GM23338 (cell line): ENCODE data around the gene ZEB1. TPM values are rescaled to one million over a fixed set of nuclear protein-coding genes. Genes with fewer than 3 reads are reported as not detected.

ENCODE experiments used
- ATAC-seq: fragments of 200-7000 bp; cut with Tn5 transposase; 3 replicates; pipeline ENCODE4 v1.9.1; 2020
- DNase-seq: peaks from one replicate; pipeline ENCODE4 v3.0.0-alpha.2; 2015; ENCODE audit warnings: low spot score
- H2AFZ ChIP-seq: fragments of 200-600 bp; sonication (generic); 2 replicates; pipeline ENCODE4 v1.8.0; 2016; ENCODE audit warnings: antibody characterized with exemption, mild to moderate bottlenecking, moderate library complexity
- H3F3A ChIP-seq: fragments of 200-600 bp; sonication (generic); replicated peaks from 2 replicates; pipeline ENCODE4 v1.8.0; 2017; ENCODE audit warnings: antibody characterized with exemption, mixed run types, low read depth
- H3K27ac ChIP-seq: fragments of 200-600 bp; sonication (generic); 2 replicates; pipeline ENCODE4 v1.6.1; 2016; ENCODE audit warnings: low read depth
- H3K27me3 ChIP-seq: fragments of 200-600 bp; sonication (generic); 2 replicates; pipeline ENCODE4 v1.8.0; 2016; ENCODE audit warnings: mild to moderate bottlenecking, mixed run types, moderate library complexity; ENCODE audit not compliant: insufficient read depth
- H3K36me3 ChIP-seq: fragments of 200-600 bp; sonication (generic); 2 replicates; pipeline ENCODE4 v1.8.0; 2016; ENCODE audit warnings: mild to moderate bottlenecking; ENCODE audit not compliant: insufficient read depth
- H3K4me1 ChIP-seq: fragments of 200-600 bp; sonication (generic); 2 replicates; pipeline ENCODE4 v1.8.0; 2016; ENCODE audit warnings: mild to moderate bottlenecking, moderate library complexity; ENCODE audit not compliant: insufficient read depth
- H3K4me2 ChIP-seq: fragments of 200-600 bp; sonication (generic); 2 replicates; pipeline ENCODE4 v1.7.1; 2017; ENCODE audit warnings: mixed run types
- H3K4me3 ChIP-seq: fragments of 200-600 bp; sonication (generic); 2 replicates; pipeline ENCODE4 v1.6.1; 2016; ENCODE audit warnings: mixed run types
- H3K79me2 ChIP-seq: fragments of 200-600 bp; sonication (generic); replicated peaks from 2 replicates; pipeline ENCODE4 v1.8.0; 2017; ENCODE audit warnings: mild to moderate bottlenecking; ENCODE audit not compliant: insufficient read depth
- H3K9me2 ChIP-seq: fragments of 200-600 bp; sonication (generic); 2 replicates; pipeline ENCODE4 v1.8.0; 2017; ENCODE audit not compliant: insufficient read depth
- H4K20me1 ChIP-seq: fragments of 200-600 bp; sonication (generic); replicated peaks from 2 replicates; pipeline ENCODE4 v1.8.0; 2017; ENCODE audit warnings: mild to moderate bottlenecking; ENCODE audit not compliant: insufficient read depth
- H3K27ac Mint-ChIP-seq: 2 replicates; pipeline ENCODE4 v1.8.0; 2020; ENCODE audit warnings: inconsistent platforms, mild to moderate bottlenecking, moderate library complexity, mixed read lengths
- H3K27me3 Mint-ChIP-seq: 3 replicates; pipeline ENCODE4 v1.8.0; 2022; ENCODE audit warnings: low read depth, mild to moderate bottlenecking, moderate library complexity, mixed read lengths, inconsistent platforms; ENCODE audit not compliant: insufficient read depth, poor library complexity
- H3K36me3 Mint-ChIP-seq: 3 replicates; pipeline ENCODE4 v1.8.0; 2021; ENCODE audit warnings: low read depth, mild to moderate bottlenecking, inconsistent platforms, moderate library complexity, mixed read lengths
- H3K4me1 Mint-ChIP-seq: 3 replicates; pipeline ENCODE4 v1.8.0; 2020; ENCODE audit warnings: mild to moderate bottlenecking, inconsistent platforms, mixed read lengths
- H3K4me3 Mint-ChIP-seq: 3 replicates; pipeline ENCODE4 v1.8.0; 2021; ENCODE audit warnings: moderate library complexity, mild to moderate bottlenecking, inconsistent platforms, mixed read lengths
- H3K9me3 Mint-ChIP-seq: 3 replicates; pipeline ENCODE4 v1.8.0; 2020; ENCODE audit warnings: moderate library complexity, mild to moderate bottlenecking, inconsistent platforms, mixed read lengths
- CREB1 ChIP-seq: fragments of 250-450 bp; sonication (Bioruptor Pico); IDR thresholded peaks from 2 replicates; pipeline ENCODE4 v1.5.0; 2020; ENCODE audit warnings: low read depth, mild to moderate bottlenecking, moderate library complexity
- CTCF ChIP-seq, 2 experiments: fragments of 200-600 bp in 1 of 2; sonication (generic) in 1 of 2; conservative IDR thresholded peaks; 2 replicates each; pipeline versions ENCODE4 v1.5.1 to v1.6.1; 2016 to 2017; ENCODE audit warnings: antibody characterized with exemption in 2 of 2, low read depth in 2 of 2, mild to moderate bottlenecking in 2 of 2, moderate library complexity in 1 of 2
- EZH2 ChIP-seq: fragments of 200-600 bp; sonication (generic); IDR thresholded peaks from one replicate; pipeline ENCODE4 v1.8.0; 2017; ENCODE audit warnings: antibody characterized with exemption, mild to moderate bottlenecking, low read depth; ENCODE audit not compliant: unreplicated experiment
- EZH2phosphoT487 ChIP-seq: fragments of 200-600 bp; sonication (generic); IDR thresholded peaks from one replicate; pipeline ENCODE4 v1.8.1; 2018; ENCODE audit warnings: antibody characterized with exemption; ENCODE audit not compliant: unreplicated experiment
- JUNB ChIP-seq: IDR thresholded peaks from one replicate; pipeline ENCODE4 v1.6.1; 2016; ENCODE audit warnings: antibody characterized with exemption; ENCODE audit not compliant: unreplicated experiment
- NANOG ChIP-seq: IDR thresholded peaks from 2 replicates; pipeline ENCODE4 v1.6.1; 2016; ENCODE audit warnings: antibody characterized with exemption, borderline replicate concordance
- POLR2AphosphoS5 ChIP-seq: IDR thresholded peaks from 2 replicates; pipeline ENCODE4 v1.6.1; 2016; ENCODE audit warnings: antibody characterized with exemption, low read depth
- REST ChIP-seq: IDR thresholded peaks from one replicate; pipeline ENCODE4 v1.6.1; 2018; ENCODE audit warnings: antibody characterized with exemption; ENCODE audit not compliant: unreplicated experiment
- STAT1 ChIP-seq: IDR thresholded peaks from one replicate; pipeline ENCODE4 v1.6.1; 2016; ENCODE audit warnings: antibody characterized with exemption; ENCODE audit not compliant: unreplicated experiment
- ZNF114 ChIP-seq: fragments of 250-450 bp; sonication (Bioruptor Pico); IDR thresholded peaks from 2 replicates; pipeline ENCODE4 v1.5.0; 2020; ENCODE audit warnings: mild to moderate bottlenecking, moderate library complexity
- ZNF331 ChIP-seq: fragments of 250-450 bp; sonication (Bioruptor Pico); IDR thresholded peaks from 2 replicates; pipeline ENCODE4 v1.5.0; 2020; ENCODE audit warnings: low read depth, mild to moderate bottlenecking, moderate library complexity
- polyA plus RNA-seq: library from polyadenylated mRNA; unstranded; fragments of >200 nt; fragmentation: Nextera tagmentation; extraction: Ambion mirVana; gene quantifications from 2 replicates; pipeline ENCODE4 v1.2.1, GENCODE V29; 2016
- total RNA-seq: library from RNA; depleted of rRNA; stranded (reverse); fragments of >200 nt; shearing (Covaris generic); gene quantifications from 2 replicates; pipeline ENCODE4 v1.2.3, GENCODE V29; 2014
- TF ChIP-seq, protein P1 (sequence below): IDR thresholded peaks from 2 replicates; pipeline ENCODE4 v1.6.1; 2016; ENCODE audit warnings: antibody characterized with exemption
- TF ChIP-seq, protein P2 (sequence below): fragments of 250-450 bp; sonication (Bioruptor Pico); IDR thresholded peaks from 2 replicates; pipeline ENCODE4 v1.5.0; 2020; ENCODE audit warnings: mild to moderate bottlenecking, moderate library complexity

Gene ZEB1
- total and polyA plus RNA-seq, 2 experiments from 2014 or later, result 0.16 to 0.45 TPM

GRCh38 chr10:31321396-31321941, 2.5 kb downstream of the ZEB1 start:
- H3K27me3 Mint-ChIP-seq, result peaks cover 41% of the 10 kb centered on the region
- Histone ChIP-seq H3K27ac (no peak overlapping the region), H2AFZ (no peak overlapping the region), H3K79me2 (no peaks in the 10 kb centered on the region), H3K9me2 (no peaks in the 10 kb centered on the region), H3K4me3 (peak overlapping the region; percentile 61), H3F3A (no peaks in the 10 kb centered on the region), H3K27me3 (peaks cover 84% of the 10 kb centered on the region), H3K36me3 (no peaks in the 10 kb centered on the region), H3K4me1 (peaks cover 12% of the 10 kb centered on the region), H4K20me1 (no peaks in the 10 kb centered on the region), H3K4me2 (peak overlapping the region; percentile 91)
- H3K4me1 Mint-ChIP-seq, result peaks cover 20% of the 10 kb centered on the region
- H3K4me3 Mint-ChIP-seq, result peak overlapping the region; percentile 78
- no peaks in the 10 kb centered on the region for H3K36me3 Mint-ChIP-seq
- DNase-seq (peak; percentile 3), ATAC-seq (no peak)
- no peak overlapping the region for H3K27ac Mint-ChIP-seq
- TF ChIP-seq, protein P1, sequence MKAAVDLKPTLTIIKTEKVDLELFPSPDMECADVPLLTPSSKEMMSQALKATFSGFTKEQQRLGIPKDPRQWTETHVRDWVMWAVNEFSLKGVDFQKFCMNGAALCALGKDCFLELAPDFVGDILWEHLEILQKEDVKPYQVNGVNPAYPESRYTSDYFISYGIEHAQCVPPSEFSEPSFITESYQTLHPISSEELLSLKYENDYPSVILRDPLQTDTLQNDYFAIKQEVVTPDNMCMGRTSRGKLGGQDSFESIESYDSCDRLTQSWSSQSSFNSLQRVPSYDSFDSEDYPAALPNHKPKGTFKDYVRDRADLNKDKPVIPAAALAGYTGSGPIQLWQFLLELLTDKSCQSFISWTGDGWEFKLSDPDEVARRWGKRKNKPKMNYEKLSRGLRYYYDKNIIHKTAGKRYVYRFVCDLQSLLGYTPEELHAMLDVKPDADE, result no peak
- TF ChIP-seq EZH2phosphoT487 (no peak), EZH2 (no peak), NANOG (no peak), JUNB (no peak), ZNF331 (no peak), POLR2AphosphoS5 (no peak), STAT1 (no peak), ZNF114 (CRISPR knock-in tag) (no peak), CTCF (conservative IDR thresholded peaks at IDR 0.05; ENCODE audit: low read depth in 2 of 2) (no peak), CREB1 (CRISPR knock-in tag) (no peak), REST (no peak)
- TF ChIP-seq, protein P2, sequence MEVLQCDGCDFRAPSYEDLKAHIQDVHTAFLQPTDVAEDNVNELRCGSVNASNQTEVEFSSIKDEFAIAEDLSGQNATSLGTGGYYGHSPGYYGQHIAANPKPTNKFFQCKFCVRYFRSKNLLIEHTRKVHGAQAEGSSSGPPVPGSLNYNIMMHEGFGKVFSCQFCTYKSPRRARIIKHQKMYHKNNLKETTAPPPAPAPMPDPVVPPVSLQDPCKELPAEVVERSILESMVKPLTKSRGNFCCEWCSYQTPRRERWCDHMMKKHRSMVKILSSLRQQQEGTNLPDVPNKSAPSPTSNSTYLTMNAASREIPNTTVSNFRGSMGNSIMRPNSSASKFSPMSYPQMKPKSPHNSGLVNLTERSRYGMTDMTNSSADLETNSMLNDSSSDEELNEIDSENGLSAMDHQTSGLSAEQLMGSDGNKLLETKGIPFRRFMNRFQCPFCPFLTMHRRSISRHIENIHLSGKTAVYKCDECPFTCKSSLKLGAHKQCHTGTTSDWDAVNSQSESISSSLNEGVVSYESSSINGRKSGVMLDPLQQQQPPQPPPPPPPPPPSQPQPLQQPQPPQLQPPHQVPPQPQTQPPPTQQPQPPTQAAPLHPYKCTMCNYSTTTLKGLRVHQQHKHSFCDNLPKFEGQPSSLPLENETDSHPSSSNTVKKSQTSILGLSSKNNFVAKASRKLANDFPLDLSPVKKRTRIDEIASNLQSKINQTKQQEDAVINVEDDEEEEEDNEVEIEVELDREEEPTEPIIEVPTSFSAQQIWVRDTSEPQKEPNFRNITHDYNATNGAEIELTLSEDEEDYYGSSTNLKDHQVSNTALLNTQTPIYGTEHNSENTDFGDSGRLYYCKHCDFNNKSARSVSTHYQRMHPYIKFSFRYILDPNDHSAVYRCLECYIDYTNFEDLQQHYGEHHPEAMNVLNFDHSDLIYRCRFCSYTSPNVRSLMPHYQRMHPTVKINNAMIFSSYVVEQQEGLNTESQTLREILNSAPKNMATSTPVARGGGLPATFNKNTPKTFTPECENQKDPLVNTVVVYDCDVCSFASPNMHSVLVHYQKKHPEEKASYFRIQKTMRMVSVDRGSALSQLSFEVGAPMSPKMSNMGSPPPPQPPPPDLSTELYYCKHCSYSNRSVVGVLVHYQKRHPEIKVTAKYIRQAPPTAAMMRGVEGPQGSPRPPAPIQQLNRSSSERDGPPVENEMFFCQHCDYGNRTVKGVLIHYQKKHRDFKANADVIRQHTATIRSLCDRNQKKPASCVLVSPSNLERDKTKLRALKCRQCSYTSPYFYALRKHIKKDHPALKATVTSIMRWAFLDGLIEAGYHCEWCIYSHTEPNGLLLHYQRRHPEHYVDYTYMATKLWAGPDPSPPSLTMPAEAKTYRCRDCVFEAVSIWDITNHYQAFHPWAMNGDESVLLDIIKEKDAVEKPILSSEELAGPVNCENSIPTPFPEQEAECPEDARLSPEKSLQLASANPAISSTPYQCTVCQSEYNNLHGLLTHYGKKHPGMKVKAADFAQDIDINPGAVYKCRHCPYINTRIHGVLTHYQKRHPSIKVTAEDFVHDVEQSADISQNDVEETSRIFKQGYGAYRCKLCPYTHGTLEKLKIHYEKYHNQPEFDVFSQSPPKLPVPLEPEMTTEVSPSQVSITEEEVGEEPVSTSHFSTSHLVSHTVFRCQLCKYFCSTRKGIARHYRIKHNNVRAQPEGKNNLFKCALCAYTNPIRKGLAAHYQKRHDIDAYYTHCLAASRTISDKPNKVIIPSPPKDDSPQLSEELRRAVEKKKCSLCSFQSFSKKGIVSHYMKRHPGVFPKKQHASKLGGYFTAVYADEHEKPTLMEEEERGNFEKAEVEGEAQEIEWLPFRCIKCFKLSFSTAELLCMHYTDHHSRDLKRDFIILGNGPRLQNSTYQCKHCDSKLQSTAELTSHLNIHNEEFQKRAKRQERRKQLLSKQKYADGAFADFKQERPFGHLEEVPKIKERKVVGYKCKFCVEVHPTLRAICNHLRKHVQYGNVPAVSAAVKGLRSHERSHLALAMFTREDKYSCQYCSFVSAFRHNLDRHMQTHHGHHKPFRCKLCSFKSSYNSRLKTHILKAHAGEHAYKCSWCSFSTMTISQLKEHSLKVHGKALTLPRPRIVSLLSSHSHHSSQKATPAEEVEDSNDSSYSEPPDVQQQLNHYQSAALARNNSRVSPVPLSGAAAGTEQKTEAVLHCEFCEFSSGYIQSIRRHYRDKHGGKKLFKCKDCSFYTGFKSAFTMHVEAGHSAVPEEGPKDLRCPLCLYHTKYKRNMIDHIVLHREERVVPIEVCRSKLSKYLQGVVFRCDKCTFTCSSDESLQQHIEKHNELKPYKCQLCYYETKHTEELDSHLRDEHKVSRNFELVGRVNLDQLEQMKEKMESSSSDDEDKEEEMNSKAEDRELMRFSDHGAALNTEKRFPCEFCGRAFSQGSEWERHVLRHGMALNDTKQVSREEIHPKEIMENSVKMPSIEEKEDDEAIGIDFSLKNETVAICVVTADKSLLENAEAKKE (CRISPR knock-in tag), result no peak
- no peaks in the 10 kb centered on the region for H3K9me3 Mint-ChIP-seq
